Spleen (tissue), 11 donors: Measurements from ENCODE around the gene ZNF653. TPM values are rescaled to one million over a fixed set of nuclear protein-coding genes. Genes with fewer than 3 reads are reported as not detected.

Experiments used
- DNase-seq: peaks from one replicate; pipeline ENCODE4 v3.0.0-alpha.2; 2020
- H3K27ac ChIP-seq, 8 donors: fragments of 200-600 bp; sonication (generic) in 7 of 8; 1 replicate in 4 of 8; 2 replicates in 4 of 8; pipeline versions ENCODE4 v1.5.0 to v1.8.0; 2016 to 2021; ENCODE audit warnings: inconsistent platforms in 4 of 8, mild to moderate bottlenecking in 4 of 8, moderate library complexity in 1 of 8
- H3K27me3 ChIP-seq, 7 donors: fragments of 200-600 bp; sonication (generic) in 6 of 7; replicated peaks in 1 of 7; 1 replicate in 4 of 7; 2 replicates in 3 of 7; pipeline versions ENCODE4 v1.5.0 to v1.8.0; 2016 to 2021; ENCODE audit warnings: inconsistent platforms in 3 of 7, mild to moderate bottlenecking in 1 of 7
- H3K36me3 ChIP-seq, 6 donors: fragments of 200-600 bp; sonication (generic) in 5 of 6; 1 replicate in 4 of 6; 2 replicates in 2 of 6; pipeline versions ENCODE4 v1.5.0 to v1.8.0; 2016 to 2021; ENCODE audit warnings: inconsistent platforms in 2 of 6
- H3K4me1 ChIP-seq, 6 donors: fragments of 200-600 bp; sonication (generic) in 5 of 6; 1 replicate in 3 of 6; 2 replicates in 3 of 6; pipeline versions ENCODE4 v1.5.0 to v1.8.0; 2016 to 2021; ENCODE audit warnings: inconsistent platforms in 3 of 6
- H3K4me3 ChIP-seq, 8 donors: fragments of 200-600 bp; sonication (generic) in 7 of 8; 1 replicate in 4 of 8; 2 replicates in 4 of 8; pipeline versions ENCODE4 v1.5.0 to v1.8.0; 2016 to 2021; ENCODE audit warnings: inconsistent platforms in 4 of 8, mild to moderate bottlenecking in 4 of 8, moderate library complexity in 2 of 8
- H3K9me3 ChIP-seq, 8 donors: fragments of 200-600 bp; sonication (generic) in 7 of 8; 1 replicate in 4 of 8; 2 replicates in 4 of 8; pipeline versions ENCODE4 v1.5.0 to v1.8.0; 2016 to 2021; ENCODE audit warnings: inconsistent platforms in 4 of 8
- POLR2A ChIP-seq, 3 donors: fragments of 450-650 bp; IDR thresholded peaks; one replicate each; pipeline ENCODE4 v1.5.1; 2017; ENCODE audit warnings: antibody characterized with exemption in 3 of 3, mild to moderate bottlenecking in 1 of 3
- POLR2AphosphoS5 ChIP-seq, 3 donors: sonication (generic); formaldehyde crosslinking; IDR thresholded peaks; one replicate each; pipeline ENCODE4 v1.5.1; 2017; ENCODE audit warnings: antibody characterized with exemption in 3 of 3
- WGBS, 5 donors: extraction: QIAGEN DNeasy Blood & Tissue Kit in 3 of 5; methylation state at CpG; one replicate each; pipeline versions ENCODE4 v1.1.5 to v1.1.7; 2013 to 2018; 5-methylcytosine and 5-hydroxymethylcytosine counted together
- intact Hi-C: fragments of 100-400 bp; cut with DNase I; formaldehyde crosslinking; loops from one replicate; pipeline ENCODE4 v1.15.0; 2023; ENCODE audit warnings: low total_unique reads
- polyA plus RNA-seq, 3 donors: library from polyadenylated mRNA; stranded (reverse); fragments of 200-250 nt; gene quantifications; one replicate each; pipeline ENCODE4 v1.2.1, GENCODE V29; 2013
- total RNA-seq, 7 donors: library from RNA; depleted of rRNA in 3 of 7; stranded (reverse); fragments of >200 nt in 3 of 7; fragmentation: NEBNext Ultra II Directional in 4 of 7; extraction: Animal tissue kit (Norgen Biotek cat#: 25700) in 4 of 7; gene quantifications; one replicate each; pipeline versions ENCODE4 v1.1.0 to v1.2.1, GENCODE V29; 2016 to 2021
- TF ChIP-seq, protein P1 (sequence below), 11 experiments: fragments of 200-600 bp in 7 of 11; fragments of 450-650 bp in 4 of 11; sonication (generic) in 4 of 11; IDR thresholded peaks in 8 of 11; conservative IDR thresholded peaks in 3 of 11; 1 replicate in 7 of 11; 2 replicates in 4 of 11; pipeline versions ENCODE4 v1.4.0 to v1.8.0; 2016 to 2021; ENCODE audit warnings: antibody characterized with exemption in 11 of 11, inconsistent platforms in 4 of 11, mild to moderate bottlenecking in 1 of 11
- donor health status: healthy with polysubstance abuse.
- donor health status: DM: no; HTN: no; CAD: no; lungs with moderate emphysema.
- donor health status: DM: no; HTN: no; CAD: no.
- donor health status: Bipolar disorder and iron deficiency.
- donor health status: healthy.
- donor health status: DM: no; HTN: no; CAD: no.
- donor health status: DM: yes; HTN: yes; CAD: no.

ZNF653 gene
- total and polyA plus RNA-seq, 10 donors: 3.5 to 11.8 (median 8.9) TPM

DNA sequence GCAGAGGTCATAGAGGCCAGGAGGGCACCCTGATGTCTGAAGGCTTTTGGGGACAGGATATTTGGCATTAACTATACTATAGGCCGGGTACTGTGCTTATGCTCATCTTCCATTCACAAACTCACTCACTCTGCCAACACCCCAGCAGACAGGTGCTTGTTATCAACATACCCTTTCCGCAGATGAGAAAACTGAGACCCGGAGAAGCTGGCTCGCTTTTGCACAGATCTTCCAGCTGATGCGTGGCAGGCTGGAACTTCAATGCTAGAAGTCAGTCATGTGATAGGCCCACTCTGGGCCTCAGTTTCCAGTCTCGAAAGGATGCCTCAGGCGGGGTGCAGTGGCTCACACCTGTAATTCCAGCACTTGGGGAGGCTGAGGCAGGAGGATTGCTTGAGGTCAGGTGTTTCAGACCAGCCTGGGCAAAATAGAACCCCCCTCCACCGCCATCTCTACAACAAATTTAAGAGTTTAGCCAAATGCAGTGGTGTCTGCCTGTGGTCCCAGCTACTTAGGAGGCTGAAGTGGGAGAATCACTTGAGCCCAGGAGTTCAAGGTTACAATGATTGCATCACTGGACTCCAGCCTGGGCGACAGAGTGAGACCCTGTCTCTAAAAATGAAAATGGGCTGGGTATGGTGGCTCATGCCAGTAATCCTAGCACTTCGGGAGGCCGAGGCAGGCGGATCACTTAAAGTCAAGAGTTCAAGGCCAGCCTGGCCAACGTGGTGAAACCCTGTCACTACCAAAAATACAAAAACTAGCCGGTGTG lies 42.5 kb upstream of the ZNF653 start:
- Histone ChIP-seq H3K9me3 (no peaks in the 10 kb centered on the region), H3K27ac (no peak overlapping the region), H3K27me3 (peaks cover 0 to 4% (median 0%) of the 10 kb centered on the region in 7 donors), H3K4me1 (peaks cover 0 to 13% (median 0%) of the 10 kb centered on the region in 6 donors), H3K4me3 (no peak overlapping the region), H3K36me3 (peaks cover 0 to 21% (median 9%) of the 10 kb centered on the region in 6 donors)
- TF ChIP-seq POLR2A (IDR thresholded peaks at IDR 0.05) (no peak), POLR2AphosphoS5 (IDR thresholded peaks at IDR 0.05) (no peak)
- TF ChIP-seq, protein P1, sequence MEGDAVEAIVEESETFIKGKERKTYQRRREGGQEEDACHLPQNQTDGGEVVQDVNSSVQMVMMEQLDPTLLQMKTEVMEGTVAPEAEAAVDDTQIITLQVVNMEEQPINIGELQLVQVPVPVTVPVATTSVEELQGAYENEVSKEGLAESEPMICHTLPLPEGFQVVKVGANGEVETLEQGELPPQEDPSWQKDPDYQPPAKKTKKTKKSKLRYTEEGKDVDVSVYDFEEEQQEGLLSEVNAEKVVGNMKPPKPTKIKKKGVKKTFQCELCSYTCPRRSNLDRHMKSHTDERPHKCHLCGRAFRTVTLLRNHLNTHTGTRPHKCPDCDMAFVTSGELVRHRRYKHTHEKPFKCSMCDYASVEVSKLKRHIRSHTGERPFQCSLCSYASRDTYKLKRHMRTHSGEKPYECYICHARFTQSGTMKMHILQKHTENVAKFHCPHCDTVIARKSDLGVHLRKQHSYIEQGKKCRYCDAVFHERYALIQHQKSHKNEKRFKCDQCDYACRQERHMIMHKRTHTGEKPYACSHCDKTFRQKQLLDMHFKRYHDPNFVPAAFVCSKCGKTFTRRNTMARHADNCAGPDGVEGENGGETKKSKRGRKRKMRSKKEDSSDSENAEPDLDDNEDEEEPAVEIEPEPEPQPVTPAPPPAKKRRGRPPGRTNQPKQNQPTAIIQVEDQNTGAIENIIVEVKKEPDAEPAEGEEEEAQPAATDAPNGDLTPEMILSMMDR (IDR thresholded peaks at IDR 0.05 in 8 of 11, conservative IDR thresholded peaks at IDR 0.05 in 3 of 11): no peak
- 89 to 93% (median 90%) methylated on average over 14 of the region's 14 CpGs for WGBS, 5 donors
- DNase-seq: no peak
- intact Hi-C loops: no loop called here

DNA sequence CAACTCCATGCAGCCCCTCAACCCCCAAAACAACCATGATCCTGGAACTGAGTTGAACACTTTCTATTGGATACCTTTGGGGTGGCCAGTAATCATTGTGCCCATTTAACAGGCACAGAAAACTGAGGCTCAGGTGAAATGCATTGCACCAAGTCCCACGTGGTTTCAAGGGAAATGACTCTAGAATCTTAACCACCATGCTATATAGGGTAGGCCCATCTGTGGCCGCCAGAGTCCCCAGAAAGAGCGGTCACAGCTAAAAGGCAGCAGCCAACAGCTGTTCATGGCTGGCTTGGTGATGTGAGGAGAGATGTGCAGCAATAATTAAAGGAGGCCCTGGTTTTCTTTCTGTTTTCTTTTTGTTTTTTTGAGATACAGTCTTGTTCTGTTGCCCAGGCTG lies 35.6 kb upstream of the ZNF653 start:
- WGBS, 5 donors: 47 to 58% (median 56%) methylated on average over 3 of the region's 3 CpGs
- H3K36me3 ChIP-seq: no peaks in the 10 kb centered on the region
- intact Hi-C loops: no loop called here

DNA sequence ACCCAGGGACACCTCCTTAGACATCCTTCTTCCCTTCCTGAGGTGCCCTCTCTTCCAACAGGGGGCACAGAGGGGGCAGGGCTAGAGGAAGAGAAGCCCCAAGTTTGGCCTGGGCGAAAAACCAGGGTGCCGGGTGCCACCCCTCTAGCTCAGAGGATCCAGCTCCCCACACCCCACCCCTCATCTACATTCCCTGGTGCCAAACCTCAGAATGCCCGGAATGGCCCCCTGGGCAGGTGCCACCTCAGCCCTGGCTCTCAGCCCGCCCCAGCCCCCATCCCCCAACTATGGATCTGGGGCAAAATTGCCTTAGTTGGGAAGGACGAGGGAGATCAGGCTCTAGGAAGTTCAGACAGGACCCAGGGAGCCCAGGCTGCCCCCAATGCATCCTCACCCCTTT lies 35.0 kb upstream of the ZNF653 start:
- H3K27me3 ChIP-seq: peaks cover 0 to 37% (median 15%) of the 10 kb centered on the region in 7 donors
- H3K4me3 ChIP-seq: no peak overlapping the region
- no peak for DNase-seq
- no peaks in the 10 kb centered on the region for H3K36me3 ChIP-seq
- TF ChIP-seq POLR2A (IDR thresholded peaks at IDR 0.05): no peak
- TF ChIP-seq, protein P1 (IDR thresholded peaks at IDR 0.05 in 8 of 11, conservative IDR thresholded peaks at IDR 0.05 in 3 of 11): no peak
- no peak for TF ChIP-seq POLR2AphosphoS5 (IDR thresholded peaks at IDR 0.05)
- H3K9me3 ChIP-seq: no peaks in the 10 kb centered on the region
- peaks cover 0 to 25% (median 12%) of the 10 kb centered on the region in 6 donors for H3K4me1 ChIP-seq
- H3K27ac ChIP-seq: no peak overlapping the region
- 69 to 88% (median 80%) methylated on average over 2 to 5 of the region's 5 CpGs for WGBS, 5 donors
- intact Hi-C loops: no loop called here

More for the DNA sequence above, 35.6 kb upstream of the ZNF653 start:
- no peak overlapping the region for H3K27ac ChIP-seq
- H3K4me1 ChIP-seq: peaks cover 0 to 19% (median 6%) of the 10 kb centered on the region in 6 donors
- no peak overlapping the region for H3K4me3 ChIP-seq
- DNase-seq: no peak
- TF ChIP-seq POLR2A (IDR thresholded peaks at IDR 0.05) (no peak), POLR2AphosphoS5 (IDR thresholded peaks at IDR 0.05) (no peak)
- TF ChIP-seq, protein P1 (IDR thresholded peaks at IDR 0.05 in 8 of 11, conservative IDR thresholded peaks at IDR 0.05 in 3 of 11): no peak
- no peaks in the 10 kb centered on the region for H3K9me3 ChIP-seq
- H3K27me3 ChIP-seq: peaks cover 0 to 37% (median 15%) of the 10 kb centered on the region in 7 donors
